HG03457 (cell line): ENCODE measurements around the gene CBR3.
"Not testable (repeated sequence)": the region's sequence is repeated elsewhere in the genome, so short reads cannot be mapped to it uniquely, and the experiment has no call there.

ENCODE experiments used
- ATAC-seq: cut with Tn5 transposase; IDR thresholded peaks from one replicate; pipeline ENCODE4 v1.9.1; 2021; ENCODE audit warnings: moderate number of reproducible peaks; ENCODE audit not compliant: unreplicated experiment

Gene CBR3

DNA sequence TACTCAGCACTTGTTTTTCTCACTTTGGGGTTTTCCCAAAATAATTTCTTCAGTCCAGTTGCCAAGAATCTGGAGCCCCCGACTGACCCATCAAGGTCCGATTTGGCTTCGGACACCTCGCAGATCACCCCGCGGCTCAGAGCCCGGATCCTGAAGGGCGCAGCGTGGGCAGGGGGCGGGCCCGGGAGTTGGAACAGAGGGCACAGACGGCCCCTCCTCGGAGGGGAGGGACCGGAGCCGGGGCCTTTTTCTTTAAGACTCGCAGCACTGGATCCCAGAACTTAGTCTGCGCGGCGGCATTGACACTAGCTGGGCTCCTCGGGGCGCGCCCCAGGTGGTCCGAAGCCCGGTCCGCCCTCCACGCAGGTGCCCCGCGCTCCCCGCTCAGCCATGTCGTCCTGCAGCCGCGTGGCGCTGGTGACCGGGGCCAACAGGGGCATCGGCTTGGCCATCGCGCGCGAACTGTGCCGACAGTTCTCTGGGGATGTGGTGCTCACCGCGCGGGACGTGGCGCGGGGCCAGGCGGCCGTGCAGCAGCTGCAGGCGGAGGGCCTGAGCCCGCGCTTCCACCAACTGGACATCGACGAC is at the start of gene CBR3:
Gene CBR3 (plus strand): TSS at position 277 of the 588 bp plus-strand sequence. CDS start 114 bp downstream, at position 391.
- ATAC-seq: no peak

DNA sequence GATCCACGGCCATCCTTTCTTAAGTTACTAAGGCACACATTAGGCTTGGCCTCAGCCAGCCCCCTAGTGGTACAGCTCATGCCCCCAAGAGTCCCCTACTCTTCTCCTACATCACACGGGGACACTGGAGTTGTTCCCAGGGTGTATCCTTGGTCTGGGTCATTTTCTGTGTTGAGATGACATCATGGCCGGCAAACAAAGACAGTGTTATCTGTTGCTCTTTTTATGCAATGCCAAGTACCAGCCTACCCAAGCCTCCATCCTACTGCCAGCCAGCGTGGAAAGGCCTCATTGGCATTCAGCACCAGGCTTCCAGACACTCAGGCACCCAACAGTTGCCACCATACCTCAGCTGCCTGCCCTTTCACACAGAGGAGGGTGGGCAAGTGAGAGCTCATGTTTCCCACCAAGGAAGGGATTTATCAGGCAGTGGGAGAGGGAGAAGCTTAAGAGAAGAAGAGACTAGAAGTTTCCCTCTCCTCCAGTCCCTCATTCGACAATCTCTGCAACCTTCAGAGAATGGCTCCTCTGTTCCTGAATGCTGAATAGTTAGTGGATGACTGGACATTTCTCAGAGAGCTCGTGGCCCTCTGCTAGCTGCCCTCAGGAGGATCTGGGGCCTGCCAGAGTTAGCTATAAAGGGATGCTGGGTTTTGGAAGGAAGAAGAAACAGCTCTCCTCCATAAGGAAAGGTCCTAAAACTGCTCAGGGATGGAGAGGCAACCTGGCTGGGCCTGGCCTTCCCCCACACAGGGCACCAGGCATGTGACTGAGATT is 47.3 kb upstream of the CBR3 start:
- no peak for ATAC-seq

DNA sequence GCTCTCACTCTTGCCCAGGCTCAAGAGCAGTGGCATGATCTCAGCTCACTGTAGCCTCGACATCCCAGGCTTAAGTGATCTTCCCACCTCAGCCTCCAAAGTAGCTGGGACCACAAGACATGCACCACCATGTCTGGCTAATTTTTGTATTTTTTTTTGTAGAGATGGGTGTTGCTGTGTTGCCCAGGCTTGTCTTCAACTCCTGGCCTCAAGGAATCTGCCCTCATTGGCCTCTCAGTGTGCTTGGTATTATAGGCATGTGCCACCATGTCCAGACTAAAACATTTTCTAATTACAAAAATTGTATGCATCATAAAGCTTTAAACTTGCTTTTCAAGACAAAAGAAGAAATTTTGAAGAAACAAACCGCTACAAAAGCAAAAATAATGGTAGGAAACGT is 44.9 kb upstream of the CBR3 start:
- ATAC-seq: no peak

DNA sequence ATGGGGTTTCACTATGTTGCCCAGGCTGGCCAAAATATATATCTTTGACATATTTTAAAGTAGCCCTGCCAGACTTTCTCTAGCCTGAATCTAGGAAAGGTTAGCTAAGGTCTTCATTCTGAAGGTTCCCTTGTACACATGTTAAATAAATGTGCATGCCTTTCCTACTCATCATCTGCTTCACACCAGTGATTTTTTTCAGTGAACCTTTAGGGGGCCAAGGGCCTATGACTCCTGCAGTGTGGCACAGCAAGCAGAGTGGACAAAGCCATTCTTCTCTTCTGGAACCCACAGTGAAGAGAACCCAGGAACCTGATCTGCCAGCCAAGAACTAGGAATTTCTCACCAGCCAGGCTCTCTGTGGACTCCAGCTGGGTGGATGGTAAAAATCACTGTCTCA is 42.2 kb upstream of the CBR3 start:
- ATAC-seq: no peak

DNA sequence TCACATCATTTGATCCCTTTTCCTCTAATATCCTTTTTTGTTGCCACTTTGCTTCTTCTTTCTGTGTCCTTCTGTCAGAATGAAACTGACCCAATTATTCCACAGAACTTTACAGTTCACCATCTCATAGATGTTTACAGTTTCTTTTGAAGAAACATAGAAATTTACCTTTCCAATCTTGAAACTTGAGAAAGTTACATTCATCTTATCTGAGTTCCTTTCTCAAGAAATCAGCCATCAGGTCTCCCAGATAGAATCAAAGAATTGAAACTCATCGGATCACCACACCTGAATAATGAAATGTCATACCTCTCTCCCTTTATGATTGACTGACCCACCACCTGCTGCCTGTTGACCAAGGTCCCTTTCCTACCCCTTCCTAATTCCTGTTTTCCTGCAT is 41.4 kb upstream of the CBR3 start:
- ATAC-seq: no peak

DNA sequence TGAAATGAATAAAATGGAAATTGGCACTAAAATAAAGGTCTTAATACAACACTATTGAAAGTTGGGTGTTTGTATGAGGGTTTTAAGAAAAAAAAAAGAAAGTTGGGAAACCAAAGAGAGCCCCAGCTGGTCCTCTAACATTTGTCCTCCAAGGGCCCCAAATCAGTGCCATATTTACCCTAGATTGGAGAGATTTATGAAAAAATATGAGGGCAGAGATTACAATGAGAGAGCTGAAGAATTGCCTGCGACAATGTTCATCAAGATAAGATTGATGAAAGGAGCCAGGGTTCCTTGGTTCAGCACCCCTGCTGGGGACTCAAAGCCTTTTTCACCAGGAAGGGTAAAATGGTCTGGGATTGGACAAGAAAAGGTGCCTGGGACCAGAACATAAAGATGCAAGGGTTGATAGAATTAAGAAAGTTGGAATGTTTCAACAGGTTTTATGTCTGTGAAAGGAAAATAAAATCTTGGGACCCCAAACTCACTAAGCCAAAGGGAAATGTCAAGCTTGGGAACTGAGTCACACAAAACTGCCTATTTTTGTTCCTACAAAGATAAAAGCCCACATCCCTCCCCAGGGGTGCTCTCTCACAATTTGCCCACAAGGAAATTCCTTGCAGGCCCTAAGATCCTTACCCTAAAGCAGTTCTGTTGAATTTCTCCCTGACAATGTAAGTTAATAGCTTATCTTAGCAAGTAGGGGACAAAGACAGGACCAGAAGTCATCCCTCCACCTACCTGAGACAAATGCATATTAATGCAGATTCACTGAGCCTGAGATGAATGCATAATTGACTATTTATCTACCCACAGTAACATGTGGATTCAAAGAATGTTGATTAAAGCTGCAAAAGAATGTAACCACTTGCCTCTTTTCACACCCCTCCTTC is 38.2 kb upstream of the CBR3 start:
- no peak for ATAC-seq

DNA sequence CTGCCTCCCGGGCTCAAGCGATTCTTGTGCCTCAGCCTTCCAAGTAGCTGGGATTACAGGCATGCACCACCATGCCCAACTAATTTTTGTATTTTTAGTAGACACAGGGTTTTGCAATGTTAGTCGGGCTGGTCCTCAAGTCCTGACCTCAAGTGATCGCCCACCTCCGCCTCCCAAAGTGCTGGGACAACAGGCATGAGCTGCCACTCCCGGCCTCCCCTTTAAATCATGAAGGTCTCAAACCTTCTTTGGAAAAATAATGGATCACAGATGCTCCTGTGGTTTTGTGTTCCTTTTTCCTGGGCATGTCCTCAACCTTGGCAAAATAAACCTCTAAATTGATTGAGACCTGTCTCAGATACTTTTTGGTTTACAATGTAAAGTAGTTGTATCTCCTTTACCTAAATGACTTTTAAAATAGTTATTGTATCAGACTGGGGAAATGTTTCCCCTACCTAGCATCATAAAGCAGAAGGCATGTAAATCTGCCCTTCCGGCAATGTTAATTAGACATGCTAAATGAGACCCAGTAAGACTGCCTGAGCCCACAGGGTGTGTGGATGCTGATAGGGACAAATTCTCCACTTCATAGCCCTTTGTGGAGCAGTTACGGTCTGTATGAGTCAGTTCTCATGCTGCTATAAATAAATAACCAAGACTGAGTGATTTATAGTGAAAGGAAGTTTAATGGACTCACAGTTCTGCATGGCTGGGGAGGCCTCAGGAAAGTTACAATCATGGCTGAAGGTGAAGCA is 37.3 kb upstream of the CBR3 start:
- ATAC-seq: no peak

DNA sequence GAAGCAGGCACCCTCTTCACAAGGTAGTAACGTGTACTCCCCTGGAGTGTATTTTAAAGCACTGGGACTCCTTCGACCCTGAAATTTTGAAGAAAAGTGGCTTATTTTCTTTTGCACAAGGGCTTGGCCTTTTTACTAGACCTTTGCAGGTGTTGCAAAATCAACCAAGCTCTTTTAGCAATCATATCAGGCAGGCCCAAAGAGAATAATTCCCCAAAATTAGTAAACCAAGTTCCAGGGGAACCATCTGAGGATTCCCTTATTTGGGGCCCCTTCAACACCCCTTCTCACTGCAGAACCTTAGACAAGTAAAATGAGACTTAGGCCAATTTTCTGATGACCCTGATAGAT is 36.7 kb upstream of the CBR3 start:
- ATAC-seq: no peak

DNA sequence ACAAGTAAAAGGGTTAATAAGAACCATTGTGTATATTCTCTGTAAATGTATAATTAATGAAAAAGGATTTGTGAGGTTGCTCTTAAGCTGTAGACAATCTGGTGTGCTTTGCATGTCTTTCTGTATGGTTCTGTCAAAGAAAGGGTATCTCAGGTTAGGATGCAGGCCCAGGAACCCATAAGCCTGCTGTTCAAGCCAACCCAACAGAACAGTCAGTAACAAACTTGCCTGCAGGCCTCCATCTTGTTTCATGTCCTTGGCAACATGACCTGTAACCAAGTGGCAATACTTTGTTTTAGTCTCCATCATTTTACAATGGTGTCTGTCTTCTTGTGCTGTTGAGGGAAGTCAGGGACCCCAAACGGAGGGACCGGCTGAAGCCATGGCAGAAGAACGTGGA is 35.9 kb upstream of the CBR3 start:
- ATAC-seq: no peak

DNA sequence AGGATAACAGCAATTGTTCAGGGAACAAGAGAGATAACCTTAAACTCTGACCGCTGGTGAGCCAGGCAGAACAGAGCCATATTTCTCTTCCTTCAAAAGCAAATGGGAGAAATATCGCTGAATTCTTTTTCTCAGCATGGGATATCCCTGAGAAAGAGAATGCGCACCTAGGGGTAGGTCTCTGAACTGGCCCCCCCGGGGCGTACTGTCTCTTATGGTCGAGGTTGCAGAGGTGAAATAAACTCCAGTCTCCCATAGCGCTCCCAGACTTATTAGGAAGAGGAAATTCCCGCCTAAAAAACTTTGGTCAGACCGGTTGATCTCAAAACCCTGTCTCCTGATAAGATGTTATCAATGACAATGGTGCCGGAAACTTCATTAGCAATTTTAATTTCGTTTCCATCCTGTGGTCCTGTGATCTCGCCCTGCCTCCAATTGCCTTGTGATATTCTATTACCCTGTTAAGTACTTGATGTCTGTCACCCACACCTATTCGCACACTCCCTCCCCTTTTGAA is 35.1 kb upstream of the CBR3 start:
- not testable (repeated sequence) for ATAC-seq

DNA sequence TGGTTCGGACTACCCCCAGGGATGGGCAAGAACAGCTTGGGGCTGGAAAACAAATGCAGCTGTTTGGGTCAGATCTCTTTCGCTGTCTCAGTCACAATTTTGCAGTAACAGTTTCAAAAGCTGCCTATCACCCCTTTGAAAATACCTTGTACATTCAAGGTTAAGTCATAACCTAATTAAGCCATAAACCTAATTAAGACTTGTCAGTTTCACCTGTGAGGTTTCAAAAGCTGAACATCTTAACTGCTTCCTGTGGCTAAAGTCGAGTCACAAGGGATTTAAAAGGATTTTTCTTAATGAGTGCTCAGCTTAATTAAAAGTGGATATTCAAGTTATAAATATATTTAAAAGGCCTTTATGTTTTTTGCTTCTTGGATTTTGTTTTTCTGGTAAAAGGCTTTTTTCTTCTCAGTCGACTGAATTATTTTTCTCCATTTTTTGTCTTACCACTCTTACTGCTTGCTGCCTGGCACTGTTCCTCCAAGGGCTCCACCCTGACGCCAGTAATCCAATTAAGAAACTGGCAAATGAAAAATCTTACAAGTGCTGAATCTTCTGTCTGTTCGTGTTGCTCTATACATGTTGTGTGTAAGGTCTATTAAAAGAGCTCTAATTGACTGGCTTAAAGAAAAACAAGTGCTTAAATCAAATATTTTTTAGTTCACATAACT is 33.8 kb upstream of the CBR3 start:
- ATAC-seq: no peak

DNA sequence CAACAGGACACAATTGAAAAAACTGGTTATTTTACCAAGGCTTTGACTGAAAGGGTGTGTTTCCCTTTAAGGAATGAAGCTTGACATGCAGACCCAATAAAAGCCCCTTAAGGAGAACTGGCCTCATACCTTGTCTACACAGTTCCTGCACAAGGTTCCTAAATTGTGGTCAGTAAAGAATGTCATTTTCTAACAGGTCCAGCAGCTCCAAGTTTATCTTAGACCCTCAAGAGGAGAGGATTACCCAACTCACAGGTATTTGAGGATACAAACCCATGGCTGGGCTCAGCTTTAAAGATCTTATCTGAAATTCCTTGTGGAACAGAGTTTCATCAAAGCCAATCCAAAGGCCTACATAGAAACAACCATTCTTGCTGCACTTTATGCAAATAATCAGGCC is 31.4 kb upstream of the CBR3 start:
- no peak for ATAC-seq

DNA sequence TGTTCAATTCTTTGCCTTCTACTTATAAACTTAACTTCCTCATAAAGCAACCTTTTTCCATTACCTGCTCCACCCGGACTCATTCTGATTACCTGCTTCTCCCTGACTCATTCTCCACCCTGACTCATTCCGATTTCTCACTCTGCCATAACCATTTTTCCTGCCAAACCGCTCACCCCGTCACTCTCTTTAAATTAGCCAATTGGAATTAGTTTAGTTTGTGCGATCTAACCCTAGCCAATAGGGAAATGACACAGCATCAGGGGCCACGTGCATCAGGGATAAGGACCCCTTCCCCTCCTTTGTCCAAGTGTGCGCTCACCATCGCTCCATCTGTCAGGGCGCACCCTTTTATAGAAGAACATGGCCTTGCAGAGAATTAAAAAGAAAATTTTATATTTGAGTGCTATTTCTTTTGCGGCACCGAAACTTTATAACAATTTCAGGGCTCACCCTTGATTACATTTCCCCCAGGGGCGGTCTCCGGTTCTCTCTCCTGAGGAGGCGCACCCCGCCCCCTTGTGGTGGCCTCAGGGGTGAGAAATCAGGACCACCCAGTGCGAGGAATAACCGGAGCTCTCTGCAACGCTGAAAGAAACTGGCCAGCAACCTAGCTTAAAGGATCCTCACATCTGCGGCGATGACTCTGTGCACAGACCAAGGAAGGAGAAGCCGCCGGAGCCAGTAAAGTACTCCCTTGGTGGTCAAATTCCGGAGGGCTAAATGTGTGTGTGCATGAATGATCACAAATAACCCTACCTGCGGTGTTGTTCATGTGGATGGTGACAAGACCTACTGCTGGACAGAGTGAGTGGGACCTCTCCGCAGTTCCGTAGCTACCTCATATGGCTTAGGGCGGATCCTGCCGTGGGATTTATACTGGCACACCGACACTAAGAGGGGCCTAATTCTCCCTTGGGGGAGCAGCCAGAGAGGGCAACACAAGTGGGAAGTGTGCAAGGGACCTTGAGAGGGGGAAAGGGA is 30.3 kb upstream of the CBR3 start:
- no peak for ATAC-seq

DNA sequence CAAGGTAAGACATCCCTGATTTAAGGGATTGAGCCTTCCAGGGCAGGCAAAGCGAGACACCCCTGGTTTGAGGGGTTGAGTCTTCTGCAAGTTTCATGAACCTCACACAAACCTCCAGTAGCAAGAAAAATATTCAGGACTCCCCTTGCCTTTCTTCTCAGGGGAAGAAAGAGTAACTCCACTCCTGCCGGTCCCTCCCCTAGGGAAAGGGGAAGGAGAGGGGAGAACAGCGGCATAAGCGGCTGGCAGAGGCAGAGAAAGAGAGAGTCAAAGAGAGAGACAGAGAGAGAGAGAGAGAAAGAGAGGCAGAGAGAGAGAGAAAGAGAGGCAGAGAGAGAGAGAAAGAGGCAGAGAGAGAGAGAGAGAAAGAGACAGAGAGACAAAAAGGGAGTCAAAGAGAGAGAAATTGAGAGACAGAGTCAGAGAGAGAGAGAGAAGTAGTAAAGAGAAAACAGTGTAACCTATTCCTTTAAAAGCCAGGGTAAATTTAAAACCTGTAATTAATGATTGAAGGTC is 29.5 kb upstream of the CBR3 start:
- ATAC-seq: no peak

DNA sequence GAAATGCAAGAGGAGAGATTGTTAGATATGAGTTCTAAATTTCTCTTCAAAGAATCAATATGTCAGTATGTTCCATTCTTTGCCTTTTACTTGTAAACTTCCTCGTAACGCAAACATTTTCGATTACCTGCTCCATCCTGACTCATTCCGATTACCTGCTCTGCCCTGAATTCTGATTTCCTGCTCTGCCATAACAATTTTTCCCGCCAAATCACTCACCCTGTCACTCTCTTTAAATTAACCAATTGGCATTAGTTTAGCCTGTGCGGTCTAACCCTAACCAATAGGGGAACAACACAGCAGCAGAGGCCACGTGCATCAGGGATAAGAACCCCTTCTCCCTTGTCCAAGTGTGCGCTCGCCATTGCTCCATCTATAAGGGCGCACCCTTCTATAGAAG is 25.0 kb upstream of the CBR3 start:
- ATAC-seq: no peak

DNA sequence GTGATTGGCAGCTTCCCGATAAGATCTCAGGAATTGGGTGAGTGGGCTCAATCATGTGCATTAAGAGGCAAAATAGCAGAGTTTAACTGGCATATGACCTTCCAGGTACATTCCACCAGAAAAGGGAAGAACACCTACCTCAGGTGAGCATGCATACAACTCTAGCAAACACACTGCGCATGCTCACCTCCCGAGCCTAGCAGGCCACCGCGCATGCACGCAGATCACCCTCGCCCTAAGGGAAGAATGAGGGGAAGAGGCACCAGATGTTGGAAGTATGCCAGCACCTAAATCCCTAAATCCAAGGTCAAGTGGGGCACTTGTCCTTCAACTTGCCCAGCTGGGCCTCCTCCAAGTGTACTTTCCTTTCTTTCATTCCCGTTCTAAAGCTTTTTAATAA is 23.6 kb upstream of the CBR3 start:
- ATAC-seq: no peak

DNA sequence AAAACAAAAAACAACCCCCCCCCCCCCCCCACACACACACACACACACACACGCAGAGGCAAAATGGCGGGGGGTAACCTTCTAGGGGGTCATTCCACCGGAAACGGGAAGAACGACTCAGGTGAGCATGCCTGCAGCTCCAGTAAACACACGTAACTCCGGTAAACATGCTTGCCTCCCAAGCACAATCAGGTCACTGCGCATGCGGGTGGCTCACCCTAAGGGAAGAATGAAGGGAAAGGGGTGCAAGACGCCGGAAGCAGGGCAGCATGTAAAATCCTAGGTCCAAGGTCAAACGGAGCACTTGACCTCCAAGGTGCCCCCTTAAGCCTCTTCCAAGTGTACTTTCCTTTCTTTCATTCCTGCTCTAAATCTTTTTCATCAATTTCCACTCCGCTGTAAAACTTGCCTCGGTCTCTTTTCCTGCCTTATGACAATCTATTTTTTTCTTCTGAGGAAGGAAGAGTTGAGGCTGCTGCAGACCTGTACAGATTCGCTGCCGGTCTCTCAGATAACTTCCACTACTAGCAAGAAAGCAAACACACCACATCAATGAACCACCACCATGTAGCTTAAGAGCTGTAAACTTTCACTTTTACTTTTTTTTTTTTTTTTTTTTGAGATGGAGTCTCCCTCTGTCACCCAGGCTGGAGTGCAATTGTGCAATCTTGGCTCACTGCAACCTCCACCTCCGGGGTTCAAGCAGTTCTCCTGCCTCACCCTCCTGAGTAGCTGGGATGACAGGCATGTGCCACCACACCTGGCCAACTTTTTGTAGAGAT is 21.0 kb upstream of the CBR3 start:
- ATAC-seq: no peak

DNA sequence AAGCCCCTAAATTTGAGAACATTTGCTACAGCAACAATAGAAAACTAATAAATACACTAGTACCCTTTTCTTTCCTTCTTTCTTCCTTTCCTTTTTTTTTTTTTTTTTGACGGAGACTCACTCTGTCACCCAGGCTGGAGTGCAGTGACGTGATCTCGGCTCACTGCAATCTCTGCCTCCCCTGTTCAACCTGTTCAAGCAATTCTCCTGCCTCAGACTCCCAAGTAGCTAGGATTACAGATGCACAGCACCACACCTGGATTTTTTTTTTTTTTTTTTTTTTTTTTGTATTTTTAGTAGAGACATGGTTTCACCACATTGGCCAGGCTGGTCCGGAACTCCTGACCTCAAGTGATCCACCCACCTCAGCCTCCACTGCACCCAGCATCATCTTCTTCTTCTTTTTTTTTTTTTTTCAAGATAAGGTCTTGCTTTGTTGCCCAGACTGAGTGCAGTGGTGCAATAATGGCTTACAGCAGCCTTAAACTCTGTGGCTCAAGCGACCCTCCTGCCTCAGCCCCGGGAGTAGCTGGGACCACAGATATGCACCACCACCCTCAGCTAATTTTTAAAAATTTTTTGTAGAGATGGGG is 19.6 kb upstream of the CBR3 start:
- no peak for ATAC-seq
